ENCODE data around the gene HUNK.

The HUNK gene

DNA sequence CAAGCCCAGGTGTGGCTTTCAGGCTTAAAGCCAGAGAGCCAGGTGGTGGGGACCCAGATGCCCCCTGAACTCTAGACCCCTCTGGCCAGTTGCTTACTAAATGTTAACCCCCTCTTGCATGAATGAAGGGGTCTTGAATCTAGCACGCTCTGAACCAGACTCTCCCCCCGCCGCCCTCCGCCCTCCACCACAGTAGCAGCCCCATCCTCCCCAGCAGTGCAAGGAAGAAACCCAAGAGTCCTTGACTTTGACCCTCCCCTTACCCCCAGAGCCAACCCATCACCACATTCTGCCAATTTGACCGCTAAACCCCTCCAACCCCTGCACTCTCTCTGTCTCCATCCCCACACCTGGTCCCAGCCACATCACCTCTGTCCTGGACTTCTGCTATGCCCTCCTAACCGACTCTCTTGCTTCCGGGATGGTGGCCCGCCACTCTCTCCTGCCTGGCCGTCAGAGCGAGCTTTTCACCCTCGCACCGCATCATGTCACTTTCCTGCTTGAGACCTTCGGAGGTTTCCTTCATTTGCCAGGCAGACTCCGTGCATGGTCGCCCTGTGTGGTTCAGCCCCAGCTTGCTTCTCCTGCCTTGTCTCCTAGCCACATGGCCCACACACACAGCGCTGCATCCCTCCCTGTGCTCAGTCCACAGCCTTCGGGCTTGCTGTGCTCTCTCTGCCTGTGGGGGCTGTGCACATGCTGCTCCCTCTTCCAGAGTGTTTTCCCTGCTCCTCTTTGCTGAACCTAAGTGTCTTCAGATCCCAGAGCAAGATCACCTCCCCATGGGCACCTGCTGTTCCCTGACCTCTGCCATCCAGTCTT is 113.4 kb downstream of the HUNK start:
- no peak for DNase-seq (ENCODE audit: low read depth, low spot score)
- CTCF ChIA-PET, result no interaction called here
- TF ChIP-seq, protein P1, sequence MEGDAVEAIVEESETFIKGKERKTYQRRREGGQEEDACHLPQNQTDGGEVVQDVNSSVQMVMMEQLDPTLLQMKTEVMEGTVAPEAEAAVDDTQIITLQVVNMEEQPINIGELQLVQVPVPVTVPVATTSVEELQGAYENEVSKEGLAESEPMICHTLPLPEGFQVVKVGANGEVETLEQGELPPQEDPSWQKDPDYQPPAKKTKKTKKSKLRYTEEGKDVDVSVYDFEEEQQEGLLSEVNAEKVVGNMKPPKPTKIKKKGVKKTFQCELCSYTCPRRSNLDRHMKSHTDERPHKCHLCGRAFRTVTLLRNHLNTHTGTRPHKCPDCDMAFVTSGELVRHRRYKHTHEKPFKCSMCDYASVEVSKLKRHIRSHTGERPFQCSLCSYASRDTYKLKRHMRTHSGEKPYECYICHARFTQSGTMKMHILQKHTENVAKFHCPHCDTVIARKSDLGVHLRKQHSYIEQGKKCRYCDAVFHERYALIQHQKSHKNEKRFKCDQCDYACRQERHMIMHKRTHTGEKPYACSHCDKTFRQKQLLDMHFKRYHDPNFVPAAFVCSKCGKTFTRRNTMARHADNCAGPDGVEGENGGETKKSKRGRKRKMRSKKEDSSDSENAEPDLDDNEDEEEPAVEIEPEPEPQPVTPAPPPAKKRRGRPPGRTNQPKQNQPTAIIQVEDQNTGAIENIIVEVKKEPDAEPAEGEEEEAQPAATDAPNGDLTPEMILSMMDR (IDR thresholded peaks at IDR 0.05; ENCODE audit: insufficient read depth, low read length, missing control alignments), result no peak
- POLR2A ChIA-PET, result no interaction called here
- no peak overlapping the region for H3K4me3 ChIP-seq (ENCODE audit: low read depth, low read length)

- ChIA-PET POLR2A (no interaction called here), CTCF (no interaction called here)
- TF ChIP-seq, protein P1 (IDR thresholded peaks at IDR 0.05; ENCODE audit: insufficient read depth, low read length, missing control alignments), result no peak
- no peak overlapping the region for H3K4me3 ChIP-seq (ENCODE audit: low read depth, low read length)
- no peak for DNase-seq (ENCODE audit: low read depth, low spot score)
These were observed 114.9 kb downstream of the HUNK start for GRCh38 chr21:31987696-31988095.

- TF ChIP-seq, protein P1 (IDR thresholded peaks at IDR 0.05; ENCODE audit: insufficient read depth, low read length, missing control alignments), result no peak
- CTCF ChIA-PET, result no interaction called here
- H3K4me3 ChIP-seq (ENCODE audit: low read depth, low read length), result no peak overlapping the region
- no peak for DNase-seq (ENCODE audit: low read depth, low spot score)
- POLR2A ChIA-PET, result no interaction called here
These were observed 115.9 kb downstream of the HUNK start for GRCh38 chr21:31988492-31989290.

GRCh38 chr21:31991356-31992331 is 118.8 kb downstream of the HUNK start:
- no peak for DNase-seq (ENCODE audit: low read depth, low spot score)
- H3K4me3 ChIP-seq (ENCODE audit: low read depth, low read length), result no peak overlapping the region
- TF ChIP-seq, protein P1 (IDR thresholded peaks at IDR 0.05; ENCODE audit: insufficient read depth, low read length, missing control alignments), result no peak
- ChIA-PET CTCF (interaction anchor here (1.3 kb wide), 1 partner anchor 9 kb away, joined by 3 read pairs; no protein-coding TSS in a partner anchor), POLR2A (no interaction called here)

DNA sequence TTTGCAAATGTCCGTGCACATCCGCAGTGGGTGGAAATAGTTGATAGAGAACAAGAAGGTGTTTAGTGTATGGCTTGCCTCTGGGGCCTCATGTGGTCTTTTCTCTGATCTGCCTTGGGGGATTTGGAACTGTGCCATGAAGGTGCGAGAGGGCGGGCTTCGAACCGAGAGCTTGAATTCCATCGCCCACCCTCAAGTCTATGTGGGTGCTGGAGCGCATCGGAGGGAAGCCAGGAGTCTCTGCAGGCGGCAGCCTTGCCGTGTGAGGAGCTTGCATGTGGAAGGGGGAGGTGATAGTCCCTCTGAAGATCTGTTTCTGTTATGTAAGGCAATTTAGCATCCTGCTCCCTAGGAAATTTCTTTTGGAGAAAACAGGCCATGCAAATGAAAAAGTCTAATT is 119.6 kb downstream of the HUNK start:
- no peak for DNase-seq (ENCODE audit: low read depth, low spot score)
- POLR2A ChIA-PET, result no interaction called here
- TF ChIP-seq, protein P1 (IDR thresholded peaks at IDR 0.05; ENCODE audit: insufficient read depth, low read length, missing control alignments), result no peak
- CTCF ChIA-PET, result interaction anchor here (1.3 kb wide), 1 partner anchor 10 kb away, joined by 3 read pairs; no protein-coding TSS in a partner anchor
- no peak overlapping the region for H3K4me3 ChIP-seq (ENCODE audit: low read depth, low read length)

All from AG04449 (cell line).